Stimulated activated CD4-positive, alpha-beta T cell treated with anti-CD3 and anti-CD28 coated beads, Interleukin-1b, Interleukin-23, amount 100 ng/mL, for 24 hours (primary cell): ENCODE measurements around the gene JAM3.

Source experiments
- DNase-seq, 4 experiments: peaks; one replicate each; pipeline ENCODE4 v3.0.0-alpha.2; 2020; ENCODE audit warnings: low read depth in 4 of 4, low spot score in 1 of 4

Gene JAM3

GRCh38 chr11:134038897-134039470, 29.9 kb upstream of the JAM3 start:
- no peak for DNase-seq

DNA sequence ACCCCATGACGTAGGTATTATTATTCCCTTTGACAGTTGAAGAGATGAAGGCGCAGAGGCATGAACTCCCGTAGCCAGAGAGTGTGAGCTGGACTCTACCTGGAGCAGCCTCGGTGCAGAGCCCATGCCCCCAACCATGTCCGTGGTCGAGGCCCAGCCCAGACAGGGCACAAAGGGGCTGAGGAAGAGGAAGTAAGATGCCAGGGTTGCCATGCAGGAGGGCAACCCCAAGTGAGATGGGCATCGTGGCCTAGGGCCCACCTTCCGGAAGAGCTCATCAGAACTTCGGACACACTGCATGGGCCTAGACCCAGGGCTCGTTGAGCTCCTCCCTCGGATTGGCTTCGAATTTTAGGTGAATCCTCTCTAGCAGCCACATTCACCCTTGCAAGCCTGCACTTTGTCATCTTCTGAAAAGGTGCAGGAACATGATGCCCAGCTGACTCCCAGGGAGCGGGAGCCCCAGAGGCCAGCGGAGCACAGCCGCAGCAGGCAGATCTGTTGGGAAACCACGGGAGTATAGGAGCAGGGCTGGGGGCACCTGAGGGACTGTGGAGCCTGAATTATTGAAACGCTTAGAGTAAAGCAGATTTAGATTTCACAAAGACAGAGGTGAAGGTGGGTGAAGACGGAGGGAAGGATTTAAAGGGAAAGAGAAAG, 29.0 kb upstream of the JAM3 start:
- no peak for DNase-seq

GRCh38 chr11:134040386-134041302, 28.2 kb upstream of the JAM3 start:
- no peak for DNase-seq

DNA sequence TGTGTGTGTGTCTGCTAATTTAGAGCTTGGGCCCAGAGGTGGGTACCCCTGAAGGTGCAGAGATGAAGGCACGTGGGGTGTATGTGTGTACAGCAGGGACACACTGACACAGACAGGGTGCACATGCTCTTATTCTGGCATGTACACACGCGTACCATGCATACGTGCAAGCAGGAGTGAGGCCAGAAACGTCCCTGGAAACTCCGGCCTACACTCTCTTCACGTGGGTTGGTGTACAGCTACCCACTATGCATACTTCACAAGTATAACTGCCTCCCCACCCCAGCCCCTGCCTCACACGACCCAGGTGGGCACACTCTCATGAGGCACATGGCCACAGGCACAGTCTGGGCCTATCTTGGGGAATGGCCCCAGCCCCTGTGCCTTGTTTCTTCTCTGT, 27.5 kb upstream of the JAM3 start:
- DNase-seq, result no peak

DNA sequence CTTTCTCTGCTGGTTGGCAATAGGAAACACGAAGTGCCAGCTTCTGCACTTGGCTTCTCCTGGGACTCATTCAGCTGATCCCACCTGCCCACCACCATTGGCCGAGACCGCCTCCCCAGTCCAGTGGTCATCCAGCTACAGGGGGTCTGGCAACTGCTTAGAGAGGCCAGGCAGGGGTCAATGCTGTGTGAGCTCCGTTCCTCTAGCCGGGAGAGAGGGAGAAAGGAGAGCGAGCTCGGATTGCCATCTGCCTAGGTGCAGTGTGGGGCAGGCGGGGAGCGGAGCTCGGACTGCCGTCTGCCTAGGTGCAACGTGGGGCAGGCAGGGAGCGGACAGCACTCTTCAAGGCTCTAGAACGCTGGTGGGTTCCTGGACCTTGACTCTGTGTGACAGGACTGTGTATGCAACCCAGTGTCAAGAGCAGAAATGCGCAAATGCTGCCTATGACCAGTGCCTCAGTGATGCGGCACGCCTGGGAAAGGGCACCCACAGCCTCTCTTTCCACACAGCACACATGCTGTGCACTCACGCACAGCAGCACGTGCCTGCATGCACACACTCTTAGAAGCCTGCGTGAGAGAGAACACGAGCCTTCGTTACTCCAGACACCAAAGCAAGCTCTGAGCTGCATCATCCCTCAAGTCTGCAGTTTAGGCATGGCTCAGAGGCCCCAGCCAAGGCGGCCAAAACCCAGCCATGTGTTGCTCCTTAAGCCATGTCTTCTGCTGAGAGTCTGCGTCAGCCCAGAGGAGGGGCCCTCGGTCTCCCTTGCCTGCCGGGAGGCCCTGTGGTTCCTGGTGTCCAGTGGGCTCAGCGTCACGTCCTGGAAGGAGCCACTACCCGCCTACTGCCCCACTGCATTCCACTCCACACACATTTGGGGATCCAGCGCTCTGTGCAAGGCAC, 26.8 kb upstream of the JAM3 start:
- no peak for DNase-seq

DNA sequence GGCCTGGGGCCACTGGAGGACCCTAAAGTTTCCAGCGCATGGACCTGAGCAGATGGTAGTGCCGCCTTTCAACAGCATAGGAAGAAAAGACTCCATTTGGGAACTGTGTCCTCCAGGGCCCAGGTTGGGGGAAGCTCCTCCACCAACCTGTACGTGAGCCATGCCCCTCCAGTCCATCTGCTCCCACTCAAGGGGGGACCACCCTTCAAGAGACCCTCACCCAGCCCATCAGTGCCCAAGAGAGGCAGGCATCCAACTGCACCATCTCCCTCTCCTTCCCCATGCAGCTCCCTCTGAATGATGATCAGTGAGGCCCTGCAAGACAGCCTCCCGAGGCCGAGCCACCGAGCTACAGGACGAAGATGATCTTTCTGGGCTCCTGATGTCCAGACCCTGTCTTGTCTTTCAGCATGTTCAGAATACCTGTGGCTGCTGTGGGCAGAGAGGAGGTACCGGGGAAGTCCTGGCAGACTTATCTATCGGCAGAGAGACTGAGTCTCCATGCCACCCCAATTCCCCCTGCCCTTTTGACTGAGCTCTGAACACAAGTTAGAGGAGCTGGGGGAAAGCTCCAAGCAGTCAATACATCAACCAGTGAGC, 25.0 kb upstream of the JAM3 start:
- no peak for DNase-seq

DNA sequence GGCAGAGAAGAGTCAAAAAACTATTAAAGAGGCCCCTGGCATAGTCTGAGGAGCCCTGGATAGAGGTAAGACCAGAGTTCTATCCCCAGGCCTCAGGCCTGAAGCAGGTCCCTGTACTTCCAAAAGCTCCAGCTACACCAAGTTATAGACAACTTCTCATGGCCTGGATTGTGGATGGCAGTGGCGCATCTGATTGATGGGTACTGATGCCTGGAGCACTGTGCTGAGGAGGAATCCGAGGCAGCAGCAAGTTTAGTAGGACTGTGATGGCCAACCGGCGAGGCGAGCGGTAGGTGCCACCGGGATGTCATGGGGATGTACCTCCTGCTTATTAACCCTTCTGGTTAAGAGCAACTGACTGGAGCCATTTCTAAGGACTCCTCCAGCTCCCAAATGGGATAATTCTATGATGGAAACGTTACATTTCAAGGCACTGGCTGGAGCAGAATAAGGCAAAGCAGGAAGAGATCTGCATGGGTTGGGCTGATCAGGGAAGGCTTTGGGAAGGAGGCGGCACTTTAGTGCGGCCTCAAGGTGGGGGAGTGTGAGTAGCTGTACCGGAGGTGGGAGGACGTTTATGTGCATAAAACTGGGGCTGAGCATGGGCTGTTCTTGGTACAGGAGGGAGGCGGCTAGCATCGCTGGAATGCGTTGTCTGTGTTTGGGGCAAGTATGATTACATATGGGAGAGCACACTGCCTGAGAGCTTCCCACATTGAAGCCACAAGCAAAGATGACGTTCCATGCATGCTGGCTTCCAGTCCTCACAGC, 24.2 kb upstream of the JAM3 start:
- no peak for DNase-seq

DNA sequence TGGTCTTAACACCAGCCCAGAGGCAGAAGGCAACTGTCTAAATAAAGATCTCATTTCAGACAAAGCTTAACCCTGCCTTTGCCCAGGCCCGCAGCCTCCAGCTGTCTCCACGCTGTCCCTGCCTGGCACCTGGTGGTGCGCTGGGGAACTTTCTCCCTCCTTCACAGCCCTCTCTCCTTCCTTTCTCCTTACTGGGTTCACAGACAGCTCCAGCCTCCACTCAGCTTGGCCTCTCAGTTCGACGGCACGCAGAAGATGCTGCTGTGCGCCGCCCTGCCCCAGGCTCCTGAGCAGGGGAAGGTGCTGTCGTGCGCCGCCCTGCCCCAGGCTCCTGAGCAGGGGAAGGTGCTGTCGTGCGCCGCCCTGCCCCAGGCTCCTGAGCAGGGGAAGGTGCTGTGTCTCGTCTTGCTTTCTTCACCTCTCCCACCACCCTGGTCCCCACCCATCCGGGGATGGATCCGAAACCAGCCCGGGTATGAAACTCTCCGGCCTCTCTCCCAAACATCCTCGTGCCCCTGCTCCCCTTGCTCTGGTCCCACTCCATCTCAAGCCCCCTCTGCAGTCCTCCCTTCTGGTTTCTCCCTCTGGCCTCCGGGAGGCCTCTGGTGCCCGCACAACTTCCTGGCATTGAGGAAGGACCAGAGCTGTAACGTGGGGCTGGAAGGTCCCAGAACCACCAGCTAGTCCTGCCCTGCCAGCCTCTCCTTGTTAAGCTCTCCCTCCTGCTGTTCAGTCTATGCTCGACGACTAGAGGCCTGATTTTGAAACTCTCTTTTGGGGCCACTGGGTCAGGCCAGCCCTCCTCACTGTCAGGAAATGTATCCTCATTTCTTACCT, 22.9 kb upstream of the JAM3 start:
- DNase-seq, result no peak

DNA sequence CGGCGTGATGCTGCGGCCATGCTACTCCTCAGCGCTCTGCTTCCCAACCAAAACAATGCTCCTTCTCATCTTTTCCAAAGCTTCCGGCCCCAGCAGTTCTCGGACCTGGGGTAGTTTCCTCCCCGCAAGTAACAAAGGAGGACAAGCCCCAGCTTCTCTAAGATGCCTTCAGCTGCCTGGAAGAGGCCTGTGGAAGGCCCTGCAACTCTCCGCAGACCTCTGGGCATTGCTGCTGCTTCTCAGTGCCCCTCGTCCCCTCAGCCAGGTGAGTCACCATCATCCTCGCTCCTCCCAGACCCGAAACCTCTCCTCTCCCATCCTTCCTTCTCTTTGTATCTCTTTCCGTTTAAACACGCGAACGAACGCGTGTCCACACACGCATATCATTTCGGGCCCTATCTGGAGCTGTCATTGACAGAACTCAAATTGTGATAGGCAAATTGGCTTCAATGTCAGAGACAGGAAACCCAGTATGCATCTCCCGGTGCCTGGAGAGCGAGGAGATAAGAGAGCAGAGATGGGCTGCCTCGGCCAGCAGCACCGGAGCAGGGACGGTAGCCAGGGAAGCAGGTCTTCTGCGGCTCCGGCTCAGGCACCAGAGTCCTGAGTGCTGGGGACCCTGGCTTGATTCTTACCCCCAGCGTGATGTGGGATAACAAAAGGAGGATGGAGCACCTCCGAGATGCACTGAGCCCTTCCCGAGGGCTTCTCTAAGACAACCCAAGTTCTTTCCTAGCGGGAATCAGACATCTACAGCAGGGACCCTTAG, 22.0 kb upstream of the JAM3 start:
- DNase-seq, result no peak

DNA sequence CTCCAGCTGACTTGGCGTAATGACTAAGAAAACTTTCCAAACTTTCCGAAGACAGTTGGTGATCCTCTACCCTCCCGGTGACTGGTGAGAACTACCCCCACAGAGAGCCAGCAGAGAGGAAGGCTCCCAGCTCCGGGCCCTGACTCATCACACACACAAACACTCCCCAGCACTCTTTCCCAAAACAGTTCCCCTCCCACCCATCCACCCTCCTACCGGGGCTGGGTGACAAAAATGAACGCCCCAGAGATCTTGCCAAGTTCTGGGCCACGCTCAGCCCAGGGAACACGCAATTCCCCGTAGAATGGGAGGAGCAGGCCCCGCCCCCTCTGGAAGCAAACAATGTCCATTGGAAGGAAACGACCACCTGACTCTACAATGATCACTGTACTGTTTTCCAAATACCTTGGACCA, 21.3 kb upstream of the JAM3 start:
- no peak for DNase-seq

GRCh38 chr11:134048028-134048427, 20.8 kb upstream of the JAM3 start:
- no peak for DNase-seq

DNA sequence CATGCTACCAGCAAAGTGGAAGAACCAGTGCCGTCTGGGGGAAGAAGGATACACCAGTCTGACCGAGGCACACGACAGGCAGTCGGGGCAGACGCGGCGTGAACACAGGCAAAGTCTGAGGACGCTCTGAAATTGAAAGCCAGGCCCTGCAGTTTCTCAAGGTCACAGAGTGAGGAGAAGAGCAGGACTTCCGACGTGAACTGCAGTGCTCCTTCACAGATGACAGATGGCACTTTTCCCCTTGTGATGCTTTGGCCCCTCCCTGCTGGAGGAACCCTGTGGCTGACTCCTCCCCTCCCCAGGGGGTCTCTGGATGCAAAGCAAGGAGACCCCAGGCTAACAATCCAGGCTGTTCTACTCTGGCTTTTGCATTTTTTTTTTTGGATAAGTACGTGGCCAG, 19.6 kb upstream of the JAM3 start:
- DNase-seq, result no peak

GRCh38 chr11:134050541-134051383, 18.1 kb upstream of the JAM3 start:
- DNase-seq, result peak; percentile 47 to 67 (median 56)

DNA sequence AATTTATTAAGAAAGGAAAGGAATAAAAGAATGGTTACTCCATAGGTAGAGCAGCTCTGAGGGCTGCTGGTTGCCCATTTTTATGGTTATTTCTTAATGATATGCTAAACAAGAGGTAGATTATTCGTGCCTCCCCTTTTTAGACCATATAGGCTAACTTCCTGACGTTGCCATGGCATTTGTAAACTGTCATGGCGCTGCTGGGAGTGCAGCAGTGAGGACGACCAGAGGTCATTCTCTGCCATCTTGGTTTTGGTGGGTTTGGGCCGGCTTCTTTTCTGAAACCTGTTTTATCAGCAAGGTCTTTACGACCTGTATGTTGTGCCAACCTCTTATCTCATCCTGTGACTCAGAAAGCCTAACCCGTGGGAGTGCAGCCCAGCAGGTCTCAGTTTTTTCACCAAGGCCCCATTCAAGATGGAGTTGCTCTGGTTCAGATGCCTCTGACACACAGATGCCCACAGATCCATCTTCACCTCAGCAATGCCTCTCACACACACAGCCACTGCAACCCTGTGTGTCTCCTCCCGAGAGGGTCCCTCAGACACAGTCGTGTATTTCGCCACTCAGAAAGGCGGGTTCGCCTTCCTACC, 16.4 kb upstream of the JAM3 start:
- DNase-seq, result no peak

DNA sequence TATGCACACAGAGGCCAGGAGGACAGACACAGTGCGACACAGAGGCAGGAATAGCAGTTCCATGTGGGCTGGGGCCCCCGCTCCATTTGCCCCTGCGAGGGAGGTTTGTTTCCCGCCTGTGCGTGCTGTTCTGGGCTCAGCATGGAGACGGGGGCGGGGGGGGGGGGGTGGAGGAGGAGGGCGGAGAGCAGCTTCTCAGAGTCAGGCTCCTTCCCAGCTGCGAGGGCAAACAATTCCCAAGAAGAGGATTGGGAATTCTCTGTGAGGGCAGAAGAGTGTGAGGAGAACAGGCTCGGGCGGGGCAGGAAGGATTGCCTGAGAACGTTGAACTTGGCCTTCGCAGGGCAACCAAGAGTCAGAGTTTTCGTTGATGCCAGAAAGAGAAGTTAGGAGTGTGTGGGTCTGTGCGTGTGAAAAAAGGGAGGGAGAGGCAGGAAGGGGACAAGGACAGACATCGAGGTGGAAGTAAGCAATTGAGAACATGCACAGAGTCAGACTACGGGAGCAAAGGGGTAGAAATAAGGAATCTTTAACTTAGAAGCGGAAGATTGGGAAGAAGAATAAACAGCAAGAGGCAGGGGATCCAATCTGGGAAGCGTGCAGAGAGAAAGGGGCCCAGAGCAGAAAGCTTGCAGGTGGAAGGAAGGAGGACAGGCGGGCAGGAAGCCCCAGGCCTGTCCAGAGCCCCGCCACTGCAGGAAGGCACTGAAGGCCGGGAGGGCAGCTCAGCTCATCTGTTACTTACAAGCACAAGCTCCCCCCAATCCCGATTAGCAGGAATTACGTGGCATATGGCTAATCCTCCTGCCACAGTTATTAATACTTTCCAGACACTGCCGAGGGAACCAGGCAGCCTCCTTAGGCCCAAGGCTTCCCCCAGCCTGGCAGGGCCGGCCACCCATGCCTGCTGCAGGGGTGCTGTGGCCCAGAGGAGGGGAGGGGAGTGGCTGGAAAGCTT, 15.6 kb upstream of the JAM3 start:
- DNase-seq, result no peak

- no peak for DNase-seq
These were observed 13.8 kb upstream of the JAM3 start for GRCh38 chr11:134055029-134055428.
